ENCODE data around the gene IL22.
A peak's percentile ranks its signal among the peaks of the same experiment; 100 is the strongest.

IL22 gene

GRCh38 chr12:68263366-68263765 lies 10.0 kb upstream of the IL22 start:
- DNase-seq, result no peak

- no peak for DNase-seq
Measured at GRCh38 chr12:68261896-68262295, 8.5 kb upstream of the IL22 start.

GRCh38 chr12:68260153-68260552 lies 6.7 kb upstream of the IL22 start:
- no peak for DNase-seq

GRCh38 chr12:68259318-68259940 lies 6.0 kb upstream of the IL22 start:
- DNase-seq, result no peak

GRCh38 chr12:68252077-68252476 lies 1.3 kb downstream of the IL22 start:
- no peak for DNase-seq

GRCh38 chr12:68250454-68250853 lies 3.0 kb downstream of the IL22 start:
- no peak for DNase-seq

- no peak for DNase-seq
Measured at GRCh38 chr12:68247785-68248184, 5.6 kb downstream of the IL22 start.

- no peak for DNase-seq
Measured at GRCh38 chr12:68246350-68246749, 7.1 kb downstream of the IL22 start.

- no peak for DNase-seq
Measured at GRCh38 chr12:68245180-68246021, 8.0 kb downstream of the IL22 start.

GRCh38 chr12:68242777-68243176 lies 10.6 kb downstream of the IL22 start:
- no peak for DNase-seq

GRCh38 chr12:68240975-68241374 lies 12.4 kb downstream of the IL22 start:
- peak; percentile 68 for DNase-seq

- no peak for DNase-seq
Measured at GRCh38 chr12:68240079-68240478, 13.3 kb downstream of the IL22 start.

GRCh38 chr12:68239309-68239982 lies 14.0 kb downstream of the IL22 start:
- DNase-seq, result no peak

GRCh38 chr12:68237619-68238018 lies 15.8 kb downstream of the IL22 start:
- DNase-seq, result no peak

- DNase-seq, result no peak
Measured at GRCh38 chr12:68237078-68237477, 16.3 kb downstream of the IL22 start.

GRCh38 chr12:68236421-68237059 lies 16.9 kb downstream of the IL22 start:
- peak; percentile 61 for DNase-seq

GRCh38 chr12:68235576-68235975 lies 17.8 kb downstream of the IL22 start:
- no peak for DNase-seq

- DNase-seq, result no peak
Measured at GRCh38 chr12:68234140-68234539, 19.3 kb downstream of the IL22 start.

- no peak for DNase-seq
Measured at GRCh38 chr12:68233498-68233897, 19.9 kb downstream of the IL22 start.

- DNase-seq, result no peak
Measured at GRCh38 chr12:68231691-68232090, 21.7 kb downstream of the IL22 start.

GRCh38 chr12:68231229-68231628 lies 22.2 kb downstream of the IL22 start:
- no peak for DNase-seq

GRCh38 chr12:68229956-68230355 lies 23.4 kb downstream of the IL22 start:
- no peak for DNase-seq

- DNase-seq, result no peak
Measured at GRCh38 chr12:68227356-68227755, 26.0 kb downstream of the IL22 start.
